ENCODE measurements around the gene SLC30A2. TPM values are rescaled to one million over a fixed set of nuclear protein-coding genes. Genes with fewer than 3 reads are reported as not detected.
"Not testable (repeated sequence)": the region's sequence is repeated elsewhere in the genome, so short reads cannot be mapped to it uniquely, and the experiment has no call there.

SLC30A2 gene, protein sequence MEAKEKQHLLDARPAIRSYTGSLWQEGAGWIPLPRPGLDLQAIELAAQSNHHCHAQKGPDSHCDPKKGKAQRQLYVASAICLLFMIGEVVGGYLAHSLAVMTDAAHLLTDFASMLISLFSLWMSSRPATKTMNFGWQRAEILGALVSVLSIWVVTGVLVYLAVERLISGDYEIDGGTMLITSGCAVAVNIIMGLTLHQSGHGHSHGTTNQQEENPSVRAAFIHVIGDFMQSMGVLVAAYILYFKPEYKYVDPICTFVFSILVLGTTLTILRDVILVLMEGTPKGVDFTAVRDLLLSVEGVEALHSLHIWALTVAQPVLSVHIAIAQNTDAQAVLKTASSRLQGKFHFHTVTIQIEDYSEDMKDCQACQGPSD
- total RNA-seq, result 10 to 100 TPM; 44.5 to 64.6 TPM

DNA sequence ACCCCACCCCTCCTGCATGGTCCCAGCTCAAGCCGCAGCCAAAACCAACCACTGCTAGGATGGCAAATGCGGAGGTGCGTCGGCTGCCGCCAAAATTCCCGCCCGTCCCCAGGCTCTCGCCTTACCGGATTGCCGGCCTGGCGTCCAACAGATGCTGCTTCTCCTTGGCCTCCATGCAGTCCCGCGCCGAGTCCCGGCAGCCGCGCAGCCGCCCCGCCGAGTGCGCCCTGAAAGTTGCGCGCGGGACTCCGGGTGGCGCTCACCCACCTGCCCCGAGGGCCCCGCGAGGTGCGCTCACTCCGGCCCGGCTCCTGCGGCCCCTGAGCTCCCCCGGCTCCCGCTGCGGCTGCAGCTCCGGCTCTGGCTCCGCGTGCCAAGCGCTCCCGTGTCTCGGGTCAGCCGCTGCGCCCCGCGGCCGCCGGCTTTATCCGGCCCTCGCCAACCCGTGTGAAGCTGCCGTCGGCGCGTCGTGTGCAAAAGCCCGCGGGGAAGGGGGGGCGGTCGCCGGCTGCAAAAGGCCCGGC lies at the start of gene SLC30A2:
TSS of gene SLC30A2 (minus strand) at position 397 of the 524 bp plus-strand sequence. CDS start at position 175, 222 bp downstream.
- TF ChIP-seq POLR2A (IDR thresholded peaks at IDR 0.05), result peak; percentile 70 to 78 (median 78)
- TF ChIP-seq, protein P1, sequence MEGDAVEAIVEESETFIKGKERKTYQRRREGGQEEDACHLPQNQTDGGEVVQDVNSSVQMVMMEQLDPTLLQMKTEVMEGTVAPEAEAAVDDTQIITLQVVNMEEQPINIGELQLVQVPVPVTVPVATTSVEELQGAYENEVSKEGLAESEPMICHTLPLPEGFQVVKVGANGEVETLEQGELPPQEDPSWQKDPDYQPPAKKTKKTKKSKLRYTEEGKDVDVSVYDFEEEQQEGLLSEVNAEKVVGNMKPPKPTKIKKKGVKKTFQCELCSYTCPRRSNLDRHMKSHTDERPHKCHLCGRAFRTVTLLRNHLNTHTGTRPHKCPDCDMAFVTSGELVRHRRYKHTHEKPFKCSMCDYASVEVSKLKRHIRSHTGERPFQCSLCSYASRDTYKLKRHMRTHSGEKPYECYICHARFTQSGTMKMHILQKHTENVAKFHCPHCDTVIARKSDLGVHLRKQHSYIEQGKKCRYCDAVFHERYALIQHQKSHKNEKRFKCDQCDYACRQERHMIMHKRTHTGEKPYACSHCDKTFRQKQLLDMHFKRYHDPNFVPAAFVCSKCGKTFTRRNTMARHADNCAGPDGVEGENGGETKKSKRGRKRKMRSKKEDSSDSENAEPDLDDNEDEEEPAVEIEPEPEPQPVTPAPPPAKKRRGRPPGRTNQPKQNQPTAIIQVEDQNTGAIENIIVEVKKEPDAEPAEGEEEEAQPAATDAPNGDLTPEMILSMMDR (IDR thresholded peaks at IDR 0.05), result no peak
- no peaks in the 10 kb centered on the region for H3K27me3 ChIP-seq
- H3K36me3 ChIP-seq (replicated peaks in 1 of 2; ENCODE audit: insufficient read depth in 1 of 2, low read depth in 2 of 2), result peaks cover 0 to 2% of the 10 kb centered on the region in 2 donors
- peak; percentile 66 for ATAC-seq
- H3K4me3 ChIP-seq, result peak within 1 kb of the TSS; percentile 20 to 49
- DNase-seq, result peak; percentile 65 to 76 (median 66)
- H3K9me3 ChIP-seq, result no peaks in the 10 kb centered on the region
- peaks cover 70% of the 10 kb centered on the region for H3K4me1 ChIP-seq
- WGBS, 2 donors, result 2% methylated on average over 44 of the region's 62 CpGs; no CpG with 5 or more reads in 1 of the 2 donors
- peak within 1 kb of the TSS; percentile 87 to 96 (median 93) for H3K27ac ChIP-seq
- intact Hi-C loops (cut with DNase I), result no loop called here

DNA sequence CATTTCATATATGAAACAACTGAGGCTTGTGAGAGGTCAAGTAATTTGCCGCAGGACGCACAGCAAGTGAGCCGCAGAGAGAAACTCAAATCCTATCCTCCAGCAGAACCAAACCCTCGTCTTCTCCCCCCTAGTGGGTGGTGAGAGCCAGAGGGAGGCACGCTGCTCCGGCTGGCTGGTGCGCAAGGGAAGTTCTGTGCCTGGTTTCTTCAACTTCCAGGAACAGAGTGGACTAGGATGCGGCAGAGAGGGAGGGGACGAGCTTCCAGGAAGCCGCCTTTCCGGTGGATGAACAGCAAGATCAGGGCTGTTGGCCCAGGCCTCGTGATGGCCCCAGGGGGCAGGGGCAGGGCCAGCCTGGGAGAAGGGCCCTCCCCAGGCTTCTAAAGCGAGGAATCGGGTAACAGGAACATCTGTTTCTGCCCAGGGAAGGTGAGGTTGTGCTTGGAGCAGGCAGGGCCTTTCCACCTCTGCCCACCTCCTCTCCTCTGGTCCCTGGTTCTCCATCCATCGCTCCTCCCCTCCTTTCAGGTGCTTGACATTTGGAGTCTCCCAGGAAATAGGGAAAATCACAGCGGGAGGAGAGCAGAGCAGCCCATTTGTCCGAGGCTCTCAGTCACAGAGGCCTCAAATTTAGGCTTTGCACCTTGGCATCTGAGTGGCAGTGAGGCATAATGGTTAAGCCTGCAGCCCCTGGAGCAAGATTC lies 48.9 kb upstream of the SLC30A2 start:
- 68 to 89% methylated on average over 8 to 17 of the region's 17 CpGs for WGBS, 2 donors
- DNase-seq, result peak in 3 of 4 donors; percentile 29 to 40 (median 33)
- no peaks in the 10 kb centered on the region for H3K36me3 ChIP-seq (replicated peaks in 1 of 2; ENCODE audit: insufficient read depth in 1 of 2, low read depth in 2 of 2)
- H3K4me1 ChIP-seq, result peaks cover 23% of the 10 kb centered on the region
- no peak overlapping the region for H3K4me3 ChIP-seq
- TF ChIP-seq, protein P1 (IDR thresholded peaks at IDR 0.05), result peak in 1 of 7 experiments; percentile 4
- no peak for TF ChIP-seq POLR2A (IDR thresholded peaks at IDR 0.05)
- peak; percentile 27 for ATAC-seq
- intact Hi-C loops (cut with DNase I), result no loop called here
- H3K27me3 ChIP-seq, result no peaks in the 10 kb centered on the region
- no peaks in the 10 kb centered on the region for H3K9me3 ChIP-seq
- H3K27ac ChIP-seq, result peak overlapping the region; percentile 54 to 78 (median 65)

DNA sequence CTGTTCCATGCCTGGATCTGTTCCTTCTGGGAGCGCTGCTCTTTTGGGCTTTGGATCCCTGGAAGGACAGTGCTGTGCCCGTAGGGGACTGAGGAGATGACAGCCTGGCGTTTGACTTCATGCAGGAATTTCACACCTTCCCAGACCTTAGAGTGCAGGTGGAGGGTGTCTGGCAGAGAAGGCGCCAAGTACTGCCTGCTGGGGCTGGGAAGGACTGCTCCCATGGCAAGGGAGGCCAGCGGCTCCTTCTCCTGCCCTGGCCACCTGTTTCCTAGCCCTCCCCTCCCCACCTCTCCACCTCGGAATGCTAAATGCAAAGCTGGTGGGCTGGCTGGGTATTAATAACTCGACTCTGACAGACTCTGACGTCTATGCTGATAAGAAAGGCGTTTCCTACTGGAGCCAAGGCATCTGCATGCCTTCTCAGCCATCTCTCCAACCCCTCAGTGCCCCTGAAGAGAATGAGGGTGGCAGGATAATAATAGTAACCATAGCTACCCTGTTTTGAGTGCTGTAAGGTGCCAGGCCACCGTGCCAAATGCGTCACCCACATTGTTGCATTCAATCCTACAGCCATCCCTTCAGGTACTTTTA lies 48.3 kb upstream of the SLC30A2 start:
- DNase-seq (peak; percentile 63 to 90 (median 74)), ATAC-seq (peak; percentile 90)
- TF ChIP-seq POLR2A (IDR thresholded peaks at IDR 0.05), result peak in 1 of 3 donors; percentile 73
- TF ChIP-seq, protein P1 (IDR thresholded peaks at IDR 0.05), result peak in 1 of 7 experiments; percentile 4
- Histone ChIP-seq H3K27ac (peak overlapping the region; percentile 54 to 78 (median 65)), H3K4me1 (peaks cover 23% of the 10 kb centered on the region), H3K9me3 (no peaks in the 10 kb centered on the region), H3K27me3 (no peaks in the 10 kb centered on the region), H3K4me3 (no peak overlapping the region), H3K36me3 (replicated peaks in 1 of 2; ENCODE audit: insufficient read depth in 1 of 2, low read depth in 2 of 2) (no peaks in the 10 kb centered on the region)
- intact Hi-C loops (cut with DNase I), result no loop called here
- 8 to 19% methylated on average over 7 to 11 of the region's 11 CpGs for WGBS, 2 donors

DNA sequence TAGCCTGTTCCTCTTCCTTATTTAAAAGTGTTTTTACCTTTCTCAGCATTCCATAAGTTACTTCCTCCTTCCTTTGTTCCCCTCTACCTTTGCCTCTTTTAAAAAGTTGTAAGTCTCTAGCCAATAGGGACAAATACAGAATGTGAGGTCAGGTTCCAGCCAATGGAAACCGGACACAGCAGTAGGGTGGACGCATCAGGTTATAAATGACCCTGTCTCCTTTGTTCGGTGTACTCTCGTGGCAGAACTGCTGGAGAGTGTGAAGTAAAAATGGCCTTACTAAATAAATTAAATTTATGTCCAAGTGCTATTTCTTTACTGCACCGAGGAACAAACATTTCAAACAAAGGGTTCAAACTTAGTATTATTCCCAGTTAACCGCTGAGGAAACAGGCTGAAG lies 47.7 kb upstream of the SLC30A2 start:
- H3K27me3 ChIP-seq; ATAC-seq; H3K4me3 ChIP-seq; intact Hi-C loops (cut with DNase I); H3K36me3 ChIP-seq (replicated peaks in 1 of 2; ENCODE audit: insufficient read depth in 1 of 2, low read depth in 2 of 2); DNase-seq; H3K9me3 ChIP-seq: not testable (repeated sequence)
- Histone ChIP-seq H3K27ac (peak overlapping the region; percentile 54 to 78 (median 65)), H3K4me1 (peaks cover 23% of the 10 kb centered on the region)
- 46 to 49% methylated on average over 6 of the region's 6 CpGs for WGBS, 2 donors

DNA sequence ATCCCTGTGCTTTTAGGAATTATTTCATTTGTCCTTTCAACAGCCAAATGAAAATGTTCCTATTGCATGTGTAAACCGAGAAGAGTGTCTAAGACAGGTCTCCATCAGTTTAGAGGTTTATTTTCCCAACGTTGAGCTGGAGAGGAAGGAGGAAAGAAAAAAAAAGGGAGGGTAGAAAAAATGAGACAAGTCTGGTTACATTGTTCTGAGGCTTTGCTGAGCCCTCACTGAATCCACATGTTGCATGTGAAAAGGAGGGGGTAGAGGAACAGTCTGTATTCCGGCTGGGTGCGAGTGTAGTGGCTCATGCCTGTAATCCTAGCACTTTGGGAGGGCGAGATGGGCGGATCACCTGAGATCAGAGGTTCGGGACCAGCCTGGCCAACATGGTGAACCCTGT lies 46.5 kb upstream of the SLC30A2 start:
- DNase-seq, result no peak
- Histone ChIP-seq H3K4me3 (no peak overlapping the region), H3K9me3 (no peaks in the 10 kb centered on the region), H3K27me3 (no peaks in the 10 kb centered on the region), H3K36me3 (replicated peaks in 1 of 2; ENCODE audit: insufficient read depth in 1 of 2, low read depth in 2 of 2) (no peaks in the 10 kb centered on the region), H3K27ac (no peak overlapping the region), H3K4me1 (peaks cover 23% of the 10 kb centered on the region)
- no peak for TF ChIP-seq POLR2A (IDR thresholded peaks at IDR 0.05)
- TF ChIP-seq, protein P1 (IDR thresholded peaks at IDR 0.05), result no peak
- WGBS, 2 donors, result 75 to 79% methylated on average over 7 of the region's 7 CpGs
- intact Hi-C loops (cut with DNase I), result no loop called here
- no peak for ATAC-seq
